GM06990 (cell line): ENCODE data around the gene HAS3.
"Not testable (repeated sequence)": the region's sequence is repeated elsewhere in the genome, so short reads cannot be mapped to it uniquely, and the experiment has no call there.

Experiments used
- DNase-seq: peaks from one replicate; pipeline ENCODE4 v3.0.0-alpha.2; 2011; ENCODE audit not compliant: insufficient read length; ENCODE audit errors: extremely low read depth
- H3K27me3 ChIP-seq: replicated peaks from 2 replicates; pipeline ENCODE4 v1.6.0; 2011; ENCODE audit warnings: low read length; ENCODE audit not compliant: control insufficient read depth, insufficient read depth
- H3K36me3 ChIP-seq: 2 replicates; pipeline ENCODE4 v1.5.1; 2011; ENCODE audit warnings: low read length; ENCODE audit not compliant: control insufficient read depth, insufficient read depth
- H3K4me3 ChIP-seq: replicated peaks from 2 replicates; pipeline ENCODE4 v1.5.1; 2011; ENCODE audit warnings: low read depth, mild to moderate bottlenecking, control low read depth, low read length
- TF ChIP-seq, protein P1 (sequence below): IDR thresholded peaks from 2 replicates; pipeline ENCODE4 v1.5.1; 2011; ENCODE audit warnings: low read length, control low read depth, mild to moderate bottlenecking, inconsistent platforms; ENCODE audit not compliant: insufficient read depth, poor library complexity, severe bottlenecking

HAS3 gene

DNA sequence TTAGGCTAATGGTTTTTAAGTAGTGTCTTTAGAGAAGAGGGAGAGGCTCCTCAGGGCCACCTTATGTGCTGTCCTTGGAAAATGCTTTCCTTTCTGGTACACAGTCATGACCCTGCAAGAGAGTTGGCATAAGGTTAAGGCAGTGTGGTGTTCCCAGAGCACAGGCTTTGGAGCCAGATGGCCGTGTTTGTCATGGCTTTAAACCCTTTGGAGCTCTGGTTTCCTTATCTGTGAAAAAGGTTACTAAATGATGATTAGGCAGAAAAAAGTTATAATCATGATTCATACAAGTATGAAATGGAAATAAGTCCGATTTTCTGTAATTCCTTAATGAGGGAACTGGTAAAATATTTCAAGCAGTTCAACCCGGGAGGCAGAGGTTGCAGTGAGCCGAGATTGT lies 40.2 kb downstream of the HAS3 start:
- peaks cover 15% of the 10 kb centered on the region for H3K36me3 ChIP-seq
- no peaks in the 10 kb centered on the region for H3K27me3 ChIP-seq
- no peak for DNase-seq
- TF ChIP-seq, protein P1, sequence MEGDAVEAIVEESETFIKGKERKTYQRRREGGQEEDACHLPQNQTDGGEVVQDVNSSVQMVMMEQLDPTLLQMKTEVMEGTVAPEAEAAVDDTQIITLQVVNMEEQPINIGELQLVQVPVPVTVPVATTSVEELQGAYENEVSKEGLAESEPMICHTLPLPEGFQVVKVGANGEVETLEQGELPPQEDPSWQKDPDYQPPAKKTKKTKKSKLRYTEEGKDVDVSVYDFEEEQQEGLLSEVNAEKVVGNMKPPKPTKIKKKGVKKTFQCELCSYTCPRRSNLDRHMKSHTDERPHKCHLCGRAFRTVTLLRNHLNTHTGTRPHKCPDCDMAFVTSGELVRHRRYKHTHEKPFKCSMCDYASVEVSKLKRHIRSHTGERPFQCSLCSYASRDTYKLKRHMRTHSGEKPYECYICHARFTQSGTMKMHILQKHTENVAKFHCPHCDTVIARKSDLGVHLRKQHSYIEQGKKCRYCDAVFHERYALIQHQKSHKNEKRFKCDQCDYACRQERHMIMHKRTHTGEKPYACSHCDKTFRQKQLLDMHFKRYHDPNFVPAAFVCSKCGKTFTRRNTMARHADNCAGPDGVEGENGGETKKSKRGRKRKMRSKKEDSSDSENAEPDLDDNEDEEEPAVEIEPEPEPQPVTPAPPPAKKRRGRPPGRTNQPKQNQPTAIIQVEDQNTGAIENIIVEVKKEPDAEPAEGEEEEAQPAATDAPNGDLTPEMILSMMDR, result no peak
- H3K4me3 ChIP-seq, result no peak overlapping the region

DNA sequence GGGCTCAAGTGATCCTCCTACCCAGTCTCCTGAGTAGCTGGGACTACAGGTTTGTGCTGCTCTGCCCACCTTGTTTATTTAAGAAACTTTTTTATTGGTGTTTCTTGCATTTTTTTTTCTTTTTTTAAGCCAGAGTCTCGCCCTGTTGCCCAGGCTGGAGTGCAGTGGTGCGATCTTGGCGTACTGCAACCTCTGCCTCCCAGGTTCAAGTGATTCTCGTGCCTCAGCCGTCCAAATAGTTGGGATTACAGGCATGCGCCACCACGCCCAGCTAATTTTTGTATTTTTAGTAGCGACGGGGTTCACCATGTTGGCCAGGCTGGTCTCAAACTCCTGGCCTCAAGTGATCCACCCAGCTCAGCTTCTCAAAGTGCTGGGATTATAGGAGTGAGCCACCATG lies 44.2 kb downstream of the HAS3 start:
- H3K36me3 ChIP-seq, result peaks cover 14% of the 10 kb centered on the region
- H3K4me3 ChIP-seq, H3K27me3 ChIP-seq, DNase-seq: not testable (repeated sequence)

DNA sequence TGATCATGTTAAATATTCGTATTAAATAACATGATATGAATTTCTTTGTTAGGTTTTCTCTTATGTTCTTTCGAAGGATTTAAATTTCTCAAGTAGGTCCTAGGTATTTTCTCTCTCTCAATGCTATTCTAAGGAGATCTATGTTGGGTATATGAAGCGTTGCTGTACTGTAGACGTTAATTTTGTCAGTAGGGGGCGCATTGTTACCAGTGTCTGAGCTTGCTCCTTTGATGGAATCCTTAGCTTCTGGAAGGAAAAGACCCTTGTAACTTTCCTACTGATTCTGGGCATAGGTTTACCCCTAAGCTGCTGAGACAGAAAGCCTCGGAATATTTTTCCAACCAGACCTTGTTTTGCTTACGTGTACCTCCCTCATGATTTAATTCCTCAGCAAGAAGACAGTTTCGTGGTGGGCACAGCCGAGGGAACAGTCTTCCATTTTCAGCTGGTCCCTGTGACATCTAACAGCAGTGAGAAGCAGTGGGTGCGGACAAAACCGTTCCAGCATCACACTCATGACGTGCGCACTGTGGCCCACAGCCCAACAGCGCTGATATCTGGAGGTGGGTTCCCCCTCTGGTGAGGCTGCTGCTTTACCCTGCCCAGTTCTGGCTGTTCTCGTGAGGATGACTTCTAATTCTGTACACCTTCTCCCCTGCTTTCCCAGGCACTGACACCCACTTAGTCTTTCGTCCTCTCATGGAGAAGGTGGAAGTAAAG lies 44.9 kb downstream of the HAS3 start:
- TF ChIP-seq, protein P1, result peak; percentile 59
- Histone ChIP-seq H3K4me3 (no peak overlapping the region), H3K36me3 (peaks cover 17% of the 10 kb centered on the region), H3K27me3 (no peaks in the 10 kb centered on the region)
- DNase-seq, result no peak

DNA sequence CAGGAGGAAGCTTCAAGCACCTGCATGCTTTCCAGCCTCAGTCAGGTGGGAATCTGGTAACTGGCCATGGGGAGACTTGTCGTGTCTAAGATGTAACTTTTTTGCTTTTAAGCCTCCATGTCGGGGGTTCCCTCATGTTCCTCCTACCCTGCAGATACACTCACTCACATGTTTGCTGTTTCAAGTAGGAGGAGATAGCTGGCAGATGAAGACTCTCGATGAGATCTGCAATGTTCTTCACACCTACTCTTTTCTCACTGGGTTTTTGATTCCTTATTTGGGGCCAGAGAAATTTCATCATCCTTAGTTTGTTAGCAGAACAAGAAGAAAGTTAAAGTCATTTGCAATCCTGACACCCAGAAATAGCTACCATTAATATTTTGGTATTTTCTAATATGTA lies 51.7 kb downstream of the HAS3 start:
- H3K36me3 ChIP-seq, result peaks cover 19% of the 10 kb centered on the region
- TF ChIP-seq, protein P1, result no peak

DNA sequence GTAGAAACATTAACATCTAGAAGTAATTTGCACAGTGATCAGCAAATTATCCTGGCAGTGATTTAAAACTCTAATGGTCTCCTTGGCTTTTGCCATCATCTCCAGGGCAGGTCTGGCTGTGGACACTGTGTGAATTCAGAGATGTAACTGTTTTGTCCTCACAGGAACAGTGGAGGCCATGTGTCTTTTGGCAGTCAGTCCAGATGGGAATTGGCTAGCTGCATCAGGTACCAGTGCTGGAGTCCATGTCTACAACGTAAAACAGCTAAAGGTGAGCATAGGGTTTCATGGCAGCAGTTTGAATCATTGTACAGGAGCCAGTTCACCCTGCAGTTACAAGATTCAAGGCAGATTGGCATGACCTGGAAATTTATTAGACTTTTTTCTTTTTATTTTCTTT lies 54.7 kb downstream of the HAS3 start:
- TF ChIP-seq, protein P1, result no peak
- Histone ChIP-seq H3K27me3 (no peaks in the 10 kb centered on the region), H3K36me3 (peaks cover 14% of the 10 kb centered on the region)

More for the DNA sequence above, 51.7 kb downstream of the HAS3 start:
- no peak for DNase-seq
- H3K4me3 ChIP-seq, result no peak overlapping the region
- no peaks in the 10 kb centered on the region for H3K27me3 ChIP-seq

DNA sequence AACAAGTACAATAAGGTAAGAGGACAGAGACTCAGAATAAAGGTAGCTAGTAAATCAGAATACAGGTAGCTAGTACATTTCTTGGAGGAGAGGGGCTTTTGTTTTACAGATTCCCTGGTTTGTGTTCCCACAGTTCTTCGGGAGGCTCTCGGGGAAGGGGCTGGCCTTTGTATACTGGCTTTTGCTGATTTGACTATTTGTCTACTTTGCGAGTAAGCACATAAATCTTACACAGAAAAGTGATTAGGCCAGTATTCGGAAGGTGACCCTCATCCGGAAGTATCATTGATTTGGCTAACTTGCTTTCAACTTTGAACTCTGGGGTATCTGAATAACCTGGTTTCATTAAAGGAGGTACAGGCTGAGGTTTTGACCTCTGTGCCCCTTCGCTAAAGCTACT lies 60.1 kb downstream of the HAS3 start:
- TF ChIP-seq, protein P1, result no peak
- DNase-seq, result no peak
- peaks cover 14% of the 10 kb centered on the region for H3K36me3 ChIP-seq
- H3K4me3 ChIP-seq, result no peak overlapping the region
- no peaks in the 10 kb centered on the region for H3K27me3 ChIP-seq

More for the DNA sequence above, 54.7 kb downstream of the HAS3 start:
- H3K4me3 ChIP-seq, result no peak overlapping the region
- DNase-seq, result no peak
